B cell (primary cell): ENCODE data around the gene DNASE2B. TPM values are rescaled to one million over a fixed set of nuclear protein-coding genes. Genes with fewer than 3 reads are reported as not detected.

Experiments
- ATAC-seq: fragments of 200-7000 bp; cut with Tn5 transposase; one replicate; pipeline ENCODE4 v1.10.0; 2021; ENCODE audit warnings: low read depth, mild to moderate bottlenecking, moderate number of reproducible peaks, moderate library complexity
- CTCF ChIA-PET: fragments of 350-600 bp; sonication (Branson Sonifier 250); formaldehyde crosslinking; loops from one replicate; lab custom pipeline; 2021; ENCODE audit warnings: antibody characterized with exemption, inconsistent platforms; lab: Charles Lee
- POLR2A ChIA-PET: fragments of 350-600 bp; sonication (Branson Sonifier 250); formaldehyde crosslinking; loops from one replicate; lab custom pipeline; 2021; ENCODE audit warnings: antibody characterized with exemption; lab: Charles Lee
- DNase-seq: peaks from one replicate; pipeline ENCODE4 v3.0.0; 2013
- H2AFZ ChIP-seq: 2 replicates; pipeline ENCODE4 v1.6.1; 2012; ENCODE audit warnings: mild to moderate bottlenecking, low read depth, low read length; ENCODE audit not compliant: insufficient read depth, poor library complexity, severe bottlenecking
- H3K27ac ChIP-seq, 2 donors: 1 replicate in 1 of 2; 2 replicates in 1 of 2; pipeline ENCODE4 v1.5.1; 2012 to 2013; ENCODE audit warnings: low read length in 2 of 2, mild to moderate bottlenecking in 2 of 2, moderate library complexity in 1 of 2
- H3K27me3 ChIP-seq, 4 experiments: fragments of 200-600 bp in 1 of 4; sonication (generic) in 1 of 4; replicated peaks in 1 of 4; 1 replicate in 2 of 4; 2 replicates in 2 of 4; pipeline versions ENCODE4 v1.6.1 to v1.7.0; 2013 to 2016; ENCODE audit warnings: low read length in 3 of 4, mild to moderate bottlenecking in 2 of 4, mixed read lengths in 1 of 4, moderate library complexity in 1 of 4; ENCODE audit not compliant: insufficient read depth in 4 of 4, control insufficient read depth in 3 of 4; ENCODE audit errors: control extremely low read depth in 1 of 4
- H3K36me3 ChIP-seq, 2 experiments: replicated peaks in 1 of 2; 1 replicate in 1 of 2; 2 replicates in 1 of 2; pipeline versions ENCODE4 v1.6.1 to v1.7.1; 2013; ENCODE audit warnings: low read length in 1 of 2; ENCODE audit not compliant: insufficient read depth in 2 of 2, control insufficient read depth in 1 of 2; ENCODE audit errors: control extremely low read depth in 1 of 2, extremely low read depth in 1 of 2
- H3K4me1 ChIP-seq, 2 donors: fragments of 200-600 bp in 1 of 2; sonication (generic) in 1 of 2; 1 replicate in 1 of 2; 2 replicates in 1 of 2; pipeline versions ENCODE4 v1.5.1 to v1.6.1; 2013 to 2017; ENCODE audit warnings: low read length in 2 of 2; ENCODE audit not compliant: control insufficient read depth in 2 of 2, insufficient read depth in 2 of 2
- H3K4me2 ChIP-seq: replicated peaks from 2 replicates; pipeline ENCODE3; 2012; ENCODE audit warnings: mild to moderate bottlenecking, low read depth, low read length; ENCODE audit not compliant: poor library complexity, severe bottlenecking
- H3K4me3 ChIP-seq, 5 experiments: fragments of 200-600 bp in 1 of 5; sonication (generic) in 1 of 5; 1 replicate in 3 of 5; 2 replicates in 2 of 5; pipeline versions ENCODE4 v1.5.1 to v1.7.0; 2011 to 2016; ENCODE audit warnings: low read length in 4 of 5, mild to moderate bottlenecking in 4 of 5, low read depth in 2 of 5, control low read depth in 1 of 5, moderate library complexity in 1 of 5; ENCODE audit not compliant: insufficient read depth in 1 of 5; ENCODE audit errors: control extremely low read depth in 1 of 5, extremely low read depth in 1 of 5
- H3K79me2 ChIP-seq: fragments of 200-600 bp; sonication (generic); one replicate; pipeline ENCODE4 v1.6.0; 2016; ENCODE audit warnings: low read length; ENCODE audit not compliant: control insufficient read depth, insufficient read depth
- H3K9ac ChIP-seq: fragments of 200-600 bp; sonication (generic); 2 replicates; pipeline ENCODE4 v1.6.1; 2017; ENCODE audit warnings: mild to moderate bottlenecking, low read length, moderate library complexity
- H3K9me3 ChIP-seq, 3 donors: one replicate each; pipeline versions ENCODE4 v1.6.1 to v1.7.1; 2013; ENCODE audit warnings: low read length in 2 of 3; ENCODE audit not compliant: control insufficient read depth in 2 of 3, insufficient read depth in 1 of 3; ENCODE audit errors: control extremely low read depth in 1 of 3
- H4K20me1 ChIP-seq: 2 replicates; pipeline ENCODE4 v1.6.0; 2012; ENCODE audit warnings: mild to moderate bottlenecking, low read length; ENCODE audit not compliant: insufficient read depth, control insufficient read depth, poor library complexity, severe bottlenecking
- H3K27ac Mint-ChIP-seq: one replicate; pipeline ENCODE4 v1.8.0; 2021; ENCODE audit warnings: mixed read lengths
- H3K27me3 Mint-ChIP-seq: one replicate; pipeline ENCODE4 v1.8.0; 2021; ENCODE audit warnings: mixed read lengths
- H3K4me1 Mint-ChIP-seq: one replicate; pipeline ENCODE4 v1.8.0; 2021; ENCODE audit warnings: mixed read lengths
- H3K4me3 Mint-ChIP-seq: one replicate; pipeline ENCODE4 v1.8.0; 2021; ENCODE audit warnings: mixed read lengths
- H3K9me3 Mint-ChIP-seq: one replicate; pipeline ENCODE4 v1.8.0; 2022; ENCODE audit warnings: mixed read lengths; ENCODE audit not compliant: insufficient read depth
- CTCF ChIP-seq: fragments of 200-600 bp; IDR thresholded peaks from one replicate; pipeline ENCODE4 v1.8.0; 2022; ENCODE audit warnings: antibody characterized with exemption, mild to moderate bottlenecking
- EZH2 ChIP-seq: IDR thresholded peaks from 2 replicates; pipeline ENCODE4 v1.6.1; 2012; ENCODE audit warnings: borderline replicate concordance, low read depth, mild to moderate bottlenecking, moderate library complexity, low read length; ENCODE audit not compliant: insufficient read depth, poor library complexity, severe bottlenecking
- WGBS: methylation state at CpG from one replicate; pipeline ENCODE4 v1.1.5; 2013; ENCODE audit warnings: missing lambda C conversion rate; ENCODE audit not compliant: insufficient coverage; 5-methylcytosine and 5-hydroxymethylcytosine counted together
- intact Hi-C: fragments of 100-400 bp; cut with micrococcal nuclease; formaldehyde crosslinking; loops from one replicate; pipeline ENCODE4 v1.10.0; 2022
- polyA plus RNA-seq: library from polyadenylated mRNA; depleted of rRNA; stranded (reverse); fragments of >200 nt; gene quantifications from 2 replicates; pipeline ENCODE4 v1.2.3, GENCODE V29; 2012
- total RNA-seq, 2 donors: library from RNA; stranded (reverse); fragments of 120-200 nt in 1 of 2; gene quantifications; 1 replicate in 1 of 2; 2 replicates in 1 of 2; pipeline versions ENCODE4 v1.2.3 to v1.2.4, GENCODE V29; 2013 to 2022

DNASE2B gene
- total and polyA plus RNA-seq, 2 donors (not counting 1 experiment from before 2014, with no cell fraction given): not detected

- CTCF ChIA-PET: interaction anchor here (0.9 kb wide), 1 partner anchor 15 kb away, joined by 3 read pairs; no protein-coding TSS in a partner anchor
- Histone ChIP-seq H3K36me3 (no peaks in the 10 kb centered on the region), H3K27me3 (no peaks in the 10 kb centered on the region), H2AFZ (no peak overlapping the region), H3K79me2 (no peaks in the 10 kb centered on the region), H3K9me3 (no peaks in the 10 kb centered on the region), H3K27ac (no peak overlapping the region), H3K4me3 (no peak overlapping the region), H3K9ac (no peak overlapping the region), H3K4me1 (no peaks in the 10 kb centered on the region), H3K4me2 (no peak overlapping the region), H4K20me1 (no peaks in the 10 kb centered on the region)
- no peak for DNase-seq
- 86% methylated on average over 3 of the region's 7 CpGs for WGBS
- ATAC-seq: no peak
- Mint-ChIP-seq H3K9me3 (no peaks in the 10 kb centered on the region), H3K27ac (no peak overlapping the region), H3K27me3 (no peaks in the 10 kb centered on the region), H3K4me3 (no peak overlapping the region), H3K4me1 (no peaks in the 10 kb centered on the region)
- intact Hi-C loops: no loop called here
- no peak for TF ChIP-seq CTCF
- no peak for TF ChIP-seq EZH2
- POLR2A ChIA-PET: no interaction called here
These were observed 14.1 kb downstream of the DNASE2B start for GRCh38 chr1:84412316-84412942.

GRCh38 chr1:84415396-84415795, 17.1 kb downstream of the DNASE2B start:
- TF ChIP-seq CTCF: no peak
- ATAC-seq (no peak), DNase-seq (no peak)
- no peaks in the 10 kb centered on the region for H3K79me2 ChIP-seq
- H3K27ac Mint-ChIP-seq: no peak overlapping the region
- no peak overlapping the region for H3K4me2 ChIP-seq
- H3K9me3 Mint-ChIP-seq: no peaks in the 10 kb centered on the region
- H4K20me1 ChIP-seq: no peaks in the 10 kb centered on the region
- H3K4me1 Mint-ChIP-seq: no peaks in the 10 kb centered on the region
- H3K36me3 ChIP-seq: no peaks in the 10 kb centered on the region
- no peak overlapping the region for H3K4me3 ChIP-seq
- H3K9me3 ChIP-seq: no peaks in the 10 kb centered on the region
- H3K4me3 Mint-ChIP-seq: no peak overlapping the region
- H3K4me1 ChIP-seq: no peaks in the 10 kb centered on the region
- POLR2A ChIA-PET: no interaction called here
- intact Hi-C loops: no loop called here
- no peaks in the 10 kb centered on the region for H3K27me3 ChIP-seq
- WGBS: no CpG with 5 or more reads among the region's 2 CpGs
- H3K9ac ChIP-seq: no peak overlapping the region
- H3K27me3 Mint-ChIP-seq: no peaks in the 10 kb centered on the region
- CTCF ChIA-PET: interaction anchor here (0.6 to 1.3 kb wide), 3 partner anchors 18 to 337 kb away, joined by 3 read pairs; no protein-coding TSS in a partner anchor
- H2AFZ ChIP-seq: no peak overlapping the region
- H3K27ac ChIP-seq: no peak overlapping the region
